HCT116 (cell line): ENCODE measurements around the gene LACTB. TPM values are rescaled to one million over a fixed set of nuclear protein-coding genes. Genes with fewer than 3 reads are reported as not detected.

ENCODE experiments used
- ATAC-seq: fragments of 200-7000 bp; cut with Tn5 transposase; 2 replicates; pipeline ENCODE4 v1.9.1; 2020; ENCODE audit warnings: mild to moderate bottlenecking, moderate library complexity
- BruUV-seq: library from RNA; stranded (reverse); fragments of 400-500 nt; replicated peaks from 2 replicates; lab custom pipeline; 2021; lab: Mats Ljungman, UMichigan
- CTCF ChIA-PET: fragments of 300-600 bp; sonication (Branson Sonifier 250); formaldehyde crosslinking; loops from one replicate; lab custom pipeline; 2021; ENCODE audit warnings: antibody characterized with exemption; lab: Charles Lee
- POLR2A ChIA-PET: fragments of 300-600, 350-600 bp; sonication (Branson Sonifier 250); formaldehyde crosslinking; loops from one replicate; lab custom pipeline; 2021; ENCODE audit warnings: antibody characterized with exemption; lab: Charles Lee
- RAD21 ChIA-PET, 2 experiments: fragments of 300-600 bp; sonication (Branson Sonifier 250); formaldehyde crosslinking; loops; one replicate each; lab custom pipeline; 2023; ENCODE audit warnings: low total read pairs in 2 of 2; ENCODE audit not compliant: uncharacterized antibody in 2 of 2, unreplicated experiment in 2 of 2, low non-redundant PET in 1 of 2; lab: Charles Lee
- DNase-seq: peaks from one replicate; pipeline ENCODE4 v3.0.0-alpha.2; 2010; ENCODE audit warnings: low read depth, low spot score
- H2AFZ ChIP-seq: fragments of 200-600 bp; shearing (Covaris generic), sonication (generic); 2 replicates; pipeline ENCODE4 v1.6.1; 2017; ENCODE audit warnings: low read depth, mixed run types, mixed read lengths, antibody characterized with exemption, low read length; ENCODE audit not compliant: poor library complexity, severe bottlenecking
- H3K27ac ChIP-seq: 2 replicates; pipeline ENCODE4 v1.5.1; 2012; ENCODE audit warnings: low read depth, low read length
- H3K27me3 ChIP-seq: fragments of 200-600 bp; sonication (generic); 2 replicates; pipeline ENCODE4 v1.6.1; 2016; ENCODE audit warnings: mixed run types, low read length, mixed read lengths; ENCODE audit not compliant: insufficient read depth
- H3K36me3 ChIP-seq, 2 experiments: fragments of 200-500 bp in 1 of 2; fragments of 200-600 bp in 1 of 2; sonication (Bioruptor generic) in 1 of 2; sonication (generic) in 1 of 2; 2 replicates each; pipeline versions ENCODE4 v1.5.1 to v1.6.1; 2014 to 2016; ENCODE audit warnings: low read length in 2 of 2, inconsistent platforms in 1 of 2, mixed read lengths in 1 of 2, mixed run types in 1 of 2; ENCODE audit not compliant: insufficient read depth in 2 of 2, control insufficient read depth in 1 of 2
- H3K4me1 ChIP-seq, 2 experiments: fragments of 200-600 bp in 1 of 2; sonication (generic) in 1 of 2; 2 replicates each; pipeline versions ENCODE4 v1.5.1 to v1.6.1; 2012 to 2017; ENCODE audit warnings: low read length in 2 of 2, inconsistent platforms in 1 of 2, mild to moderate bottlenecking in 1 of 2, mixed read lengths in 1 of 2, mixed run types in 1 of 2, moderate library complexity in 1 of 2; ENCODE audit not compliant: insufficient read depth in 2 of 2, control insufficient read depth in 1 of 2
- H3K4me2 ChIP-seq: fragments of 200-600 bp; sonication (generic); 2 replicates; pipeline ENCODE4 v1.6.1; 2017; ENCODE audit warnings: mixed run types, low read length, mixed read lengths
- H3K4me3 ChIP-seq, 2 experiments: fragments of 200-600 bp in 1 of 2; sonication (generic) in 1 of 2; replicated peaks in 1 of 2; 2 replicates each; pipeline ENCODE4 v1.5.1; 2011 to 2016; ENCODE audit warnings: low read length in 2 of 2, control low read depth in 1 of 2, low read depth in 1 of 2, mild to moderate bottlenecking in 1 of 2, mixed read lengths in 1 of 2, mixed run types in 1 of 2
- H3K79me2 ChIP-seq: fragments of 200-600 bp; sonication (generic); 2 replicates; pipeline ENCODE4 v1.6.1; 2017; ENCODE audit warnings: mild to moderate bottlenecking, mixed run types, low read length, moderate library complexity, mixed read lengths; ENCODE audit not compliant: insufficient read depth
- H3K9ac ChIP-seq: fragments of 200-600 bp; sonication (generic); 2 replicates; pipeline ENCODE4 v1.6.1; 2016; ENCODE audit warnings: low read length, mixed read lengths
- H3K9me2 ChIP-seq: fragments of 200-600 bp; sonication (generic), shearing (Covaris generic); 2 replicates; pipeline ENCODE4 v1.6.1; 2017; ENCODE audit warnings: mixed run types, mild to moderate bottlenecking, moderate library complexity; ENCODE audit not compliant: insufficient read depth
- H3K9me3 ChIP-seq, 2 experiments: fragments of 200-500 bp in 1 of 2; fragments of 200-600 bp in 1 of 2; sonication (Bioruptor generic) in 1 of 2; sonication (generic) in 1 of 2; 2 replicates each; pipeline ENCODE4 v1.6.1; 2014 to 2017; ENCODE audit warnings: low read length in 2 of 2, mixed read lengths in 2 of 2, inconsistent platforms in 1 of 2, low read depth in 1 of 2, mild to moderate bottlenecking in 1 of 2, mixed run types in 1 of 2, moderate library complexity in 1 of 2; ENCODE audit not compliant: control insufficient read depth in 1 of 2, insufficient read depth in 1 of 2
- H4K20me1 ChIP-seq: fragments of 200-600 bp; sonication (generic), shearing (Covaris generic); 2 replicates; pipeline ENCODE4 v1.6.1; 2017; ENCODE audit warnings: mixed run types, mild to moderate bottlenecking, moderate library complexity; ENCODE audit not compliant: insufficient read depth
- ATF3 ChIP-seq: IDR thresholded peaks from 2 replicates; pipeline ENCODE4 v1.6.1; 2012
- CBX3 ChIP-seq: IDR thresholded peaks from 2 replicates; pipeline ENCODE4 v1.6.1; 2012; ENCODE audit warnings: low read depth
- CEBPB ChIP-seq: IDR thresholded peaks from 2 replicates; pipeline ENCODE4 v1.6.1; 2012; ENCODE audit warnings: low read depth
- EGR1 ChIP-seq: IDR thresholded peaks from 2 replicates; pipeline ENCODE4 v1.6.1; 2012; ENCODE audit warnings: low read depth
- ELF1 ChIP-seq: IDR thresholded peaks from 2 replicates; pipeline ENCODE4 v1.6.1; 2012; ENCODE audit warnings: low read depth, borderline replicate concordance
- EZH2phosphoT487 ChIP-seq: fragments of 200-600 bp; IDR thresholded peaks from 2 replicates; pipeline ENCODE4 v1.6.1; 2018; ENCODE audit warnings: antibody characterized with exemption, borderline replicate concordance
- JUND ChIP-seq: IDR thresholded peaks from 2 replicates; pipeline ENCODE4 v1.6.1; 2012
- POLR2A ChIP-seq: IDR thresholded peaks from 2 replicates; pipeline ENCODE4 v1.7.0; 2011; ENCODE audit warnings: borderline replicate concordance; ENCODE audit not compliant: insufficient read depth, insufficient read length; ENCODE audit errors: extremely low read depth
- POLR2AphosphoS5 ChIP-seq: IDR thresholded peaks from 2 replicates; pipeline ENCODE4 v1.6.1; 2011; ENCODE audit warnings: mild to moderate bottlenecking, low read depth, low read length, moderate library complexity
- RAD21 ChIP-seq: IDR thresholded peaks from 2 replicates; pipeline ENCODE4 v1.6.1; 2012; ENCODE audit warnings: low read depth, mild to moderate bottlenecking
- REST ChIP-seq: IDR thresholded peaks from 2 replicates; pipeline ENCODE4 v1.6.1; 2012; ENCODE audit warnings: low read depth
- SIN3A ChIP-seq: IDR thresholded peaks from 2 replicates; pipeline ENCODE4 v1.6.1; 2012; ENCODE audit warnings: low read depth
- SRF ChIP-seq: IDR thresholded peaks from 2 replicates; pipeline ENCODE4 v1.6.1; 2012; ENCODE audit warnings: low read depth
- TCF7L2 ChIP-seq: IDR thresholded peaks from 2 replicates; pipeline ENCODE4 v1.7.0; 2011; ENCODE audit warnings: borderline replicate concordance, inconsistent platforms; ENCODE audit not compliant: insufficient read depth, insufficient read length; ENCODE audit errors: extremely low read depth
- YY1 ChIP-seq: IDR thresholded peaks from 2 replicates; pipeline ENCODE4 v1.6.1; 2011; ENCODE audit warnings: low read length, low read depth, moderate library complexity, mild to moderate bottlenecking; ENCODE audit not compliant: insufficient replicate concordance; ENCODE audit errors: extremely low read depth
- intact Hi-C: fragments of 100-400 bp; cut with micrococcal nuclease; formaldehyde crosslinking; loops from 2 replicates; pipeline ENCODE4 v1.10.0; 2022
- total RNA-seq: library from RNA; stranded (reverse); gene quantifications from one replicate; pipeline ENCODE4 v1.2.1, GENCODE V29; 2021; ENCODE audit not compliant: unreplicated experiment

LACTB gene
- total RNA-seq, 1 experiment from 2014 or later: 7.6 TPM

GRCh38 chr15:63160638-63161037 is 39.0 kb downstream of the LACTB start:
- H3K27ac ChIP-seq: no peak overlapping the region
- no peak overlapping the region for H3K9ac ChIP-seq
- H3K9me3 ChIP-seq: no peaks in the 10 kb centered on the region
- no peak overlapping the region for H3K4me3 ChIP-seq
- H3K36me3 ChIP-seq: no peaks in the 10 kb centered on the region
- ChIA-PET POLR2A (no interaction called here), CTCF (no interaction called here), RAD21 (no interaction called here)
- no peaks in the 10 kb centered on the region for H3K9me2 ChIP-seq
- no peak for DNase-seq
- H3K4me2 ChIP-seq: no peak overlapping the region
- no peak overlapping the region for H2AFZ ChIP-seq
- no peaks in the 10 kb centered on the region for H4K20me1 ChIP-seq
- TF ChIP-seq EZH2phosphoT487: no peak
- no peak for TF ChIP-seq SRF
- TF ChIP-seq SIN3A: no peak
- no peak for TF ChIP-seq POLR2AphosphoS5
- no peak for TF ChIP-seq ATF3
- TF ChIP-seq YY1: no peak
- TF ChIP-seq REST: no peak
- no peak for TF ChIP-seq RAD21
- TF ChIP-seq JUND: no peak
- TF ChIP-seq EGR1: no peak
- no peak for TF ChIP-seq CBX3
- no peak for TF ChIP-seq TCF7L2
- TF ChIP-seq POLR2A: no peak
- no peak for TF ChIP-seq CEBPB
- no peak for TF ChIP-seq ELF1
- ATAC-seq: no peak
- peaks cover 13% of the 10 kb centered on the region for H3K79me2 ChIP-seq
- intact Hi-C loops: no loop called here
- BruUV-seq: no TSS peak
- H3K27me3 ChIP-seq: no peaks in the 10 kb centered on the region
- H3K4me1 ChIP-seq: peaks cover 9 to 13% of the 10 kb centered on the region in 2 experiments; a peak in 3 of 4 replicates
